Ovary (tissue), 3 donors: ENCODE measurements around the gene HS3ST4.

Experiments
- EP300 ChIP-seq: sonication (generic); formaldehyde crosslinking; IDR thresholded peaks from one replicate; pipeline ENCODE4 v1.6.1; 2017; ENCODE audit warnings: antibody characterized with exemption
- POLR2A ChIP-seq: fragments of 450-650 bp; IDR thresholded peaks from one replicate; pipeline ENCODE4 v1.6.1; 2017; ENCODE audit warnings: antibody characterized with exemption, mild to moderate bottlenecking, moderate library complexity
- TF ChIP-seq, protein P1 (sequence below), 3 donors: fragments of 450-650 bp in 2 of 3; fragments of 200-600 bp in 1 of 3; IDR thresholded peaks; one replicate each; pipeline versions ENCODE4 v1.5.1 to v1.8.0; 2016 to 2022; ENCODE audit warnings: antibody characterized with exemption in 3 of 3, mild to moderate bottlenecking in 1 of 3
- donor health status: DM: no; HTN: no; CAD: no.

DNA sequence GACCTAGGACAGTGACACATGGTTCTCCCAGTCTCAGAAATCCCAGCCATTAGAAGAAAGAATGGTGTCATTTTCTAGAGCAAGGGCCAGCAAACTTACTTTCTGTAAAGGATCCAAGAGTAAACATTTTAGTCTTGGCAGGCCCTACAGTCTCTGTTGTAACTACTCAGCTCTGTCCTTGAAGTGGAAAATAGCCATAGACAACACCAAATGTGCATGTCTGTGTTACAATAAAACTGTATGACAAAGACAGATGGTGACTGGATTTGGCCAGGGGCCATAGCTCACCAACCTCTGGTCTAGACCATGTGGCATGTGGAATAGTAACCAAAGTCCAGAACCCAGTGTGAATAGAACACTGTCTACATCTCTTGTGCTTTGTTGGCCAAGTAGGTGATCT is 286.5 kb downstream of the HS3ST4 start:
- TF ChIP-seq, protein P1, sequence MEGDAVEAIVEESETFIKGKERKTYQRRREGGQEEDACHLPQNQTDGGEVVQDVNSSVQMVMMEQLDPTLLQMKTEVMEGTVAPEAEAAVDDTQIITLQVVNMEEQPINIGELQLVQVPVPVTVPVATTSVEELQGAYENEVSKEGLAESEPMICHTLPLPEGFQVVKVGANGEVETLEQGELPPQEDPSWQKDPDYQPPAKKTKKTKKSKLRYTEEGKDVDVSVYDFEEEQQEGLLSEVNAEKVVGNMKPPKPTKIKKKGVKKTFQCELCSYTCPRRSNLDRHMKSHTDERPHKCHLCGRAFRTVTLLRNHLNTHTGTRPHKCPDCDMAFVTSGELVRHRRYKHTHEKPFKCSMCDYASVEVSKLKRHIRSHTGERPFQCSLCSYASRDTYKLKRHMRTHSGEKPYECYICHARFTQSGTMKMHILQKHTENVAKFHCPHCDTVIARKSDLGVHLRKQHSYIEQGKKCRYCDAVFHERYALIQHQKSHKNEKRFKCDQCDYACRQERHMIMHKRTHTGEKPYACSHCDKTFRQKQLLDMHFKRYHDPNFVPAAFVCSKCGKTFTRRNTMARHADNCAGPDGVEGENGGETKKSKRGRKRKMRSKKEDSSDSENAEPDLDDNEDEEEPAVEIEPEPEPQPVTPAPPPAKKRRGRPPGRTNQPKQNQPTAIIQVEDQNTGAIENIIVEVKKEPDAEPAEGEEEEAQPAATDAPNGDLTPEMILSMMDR (IDR thresholded peaks at IDR 0.05) = no peak
- TF ChIP-seq EP300 (no peak), POLR2A (no peak)
